ENCODE results near the gene FLII. TPM values are rescaled to one million over a fixed set of nuclear protein-coding genes. Genes with fewer than 3 reads are reported as not detected.
"Not testable (repeated sequence)": the region's sequence is repeated elsewhere in the genome, so short reads cannot be mapped to it uniquely, and the experiment has no call there.

Gene FLII
- 294 TPM for total RNA-seq
- long read RNA-seq, full-length matches to known transcripts, result 69 of 359 reads
- long read RNA-seq, partial matches to known transcripts, result 108 of 359 reads
- long read RNA-seq, other reads (novel, unspliced or antisense), result 182 of 359 reads

DNA sequence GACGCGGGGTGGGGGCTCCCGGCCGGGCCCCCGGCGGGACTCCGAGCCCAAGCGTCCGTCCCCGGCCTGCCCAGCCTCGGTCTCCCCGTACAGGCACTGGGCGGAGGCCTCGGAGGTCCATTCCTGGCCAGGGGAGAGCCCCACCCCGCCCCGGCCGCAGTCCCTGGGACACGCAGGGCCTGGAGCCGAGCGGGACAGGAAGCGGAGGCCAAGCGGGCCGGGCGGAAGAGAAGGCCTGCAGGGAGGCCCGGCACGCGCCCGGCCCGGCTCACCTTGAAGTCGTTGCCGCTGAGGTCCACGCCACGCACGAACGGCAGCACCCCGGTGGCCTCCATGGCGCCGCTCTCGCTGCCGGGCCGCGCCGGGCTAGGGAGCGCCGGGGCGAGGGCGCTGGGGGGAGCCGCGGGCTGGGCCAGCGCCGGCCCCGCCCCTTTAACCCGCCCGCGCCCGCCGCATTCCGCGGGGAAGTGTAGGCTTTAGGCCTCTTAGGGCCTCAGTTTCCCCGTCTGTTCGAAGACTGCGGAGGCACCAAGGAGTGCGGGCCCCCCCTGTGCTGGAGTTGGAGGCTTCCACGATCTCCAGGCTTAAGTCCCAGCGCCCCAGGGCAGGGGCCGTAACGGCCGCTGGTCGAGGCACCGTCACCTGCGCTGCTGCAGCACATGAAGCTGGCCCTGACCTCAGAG, at the start of gene FLII:
FLII (minus strand) TSS at position 383 of the 683 bp plus-strand sequence; CDS start at position 335, 48 bp downstream.
- no peak for DNase-seq (ENCODE audit: low spot score)
- intact Hi-C loops (cut with DNase I), result no loop called here

DNA sequence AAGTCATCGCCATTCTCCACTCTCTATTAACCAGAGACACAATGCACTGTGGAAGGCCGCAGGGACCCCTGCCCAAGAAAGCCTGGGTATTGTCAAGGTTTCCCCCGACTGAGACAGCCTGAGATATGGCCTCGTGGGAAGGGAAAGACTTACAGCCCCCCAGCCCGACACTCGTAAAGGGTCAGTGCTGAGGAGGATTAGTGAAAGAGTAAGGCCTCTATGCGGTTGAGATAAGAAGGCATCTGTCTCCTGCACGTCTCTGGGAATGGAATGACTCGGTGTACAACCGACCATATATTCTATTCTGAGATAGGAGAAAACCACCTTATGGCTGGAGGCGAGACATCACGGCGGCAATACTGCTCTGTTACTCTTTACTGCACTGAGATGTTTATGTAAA, 44.7 kb upstream of the FLII start:
- intact Hi-C loops (cut with DNase I), result not testable (repeated sequence)

DNA sequence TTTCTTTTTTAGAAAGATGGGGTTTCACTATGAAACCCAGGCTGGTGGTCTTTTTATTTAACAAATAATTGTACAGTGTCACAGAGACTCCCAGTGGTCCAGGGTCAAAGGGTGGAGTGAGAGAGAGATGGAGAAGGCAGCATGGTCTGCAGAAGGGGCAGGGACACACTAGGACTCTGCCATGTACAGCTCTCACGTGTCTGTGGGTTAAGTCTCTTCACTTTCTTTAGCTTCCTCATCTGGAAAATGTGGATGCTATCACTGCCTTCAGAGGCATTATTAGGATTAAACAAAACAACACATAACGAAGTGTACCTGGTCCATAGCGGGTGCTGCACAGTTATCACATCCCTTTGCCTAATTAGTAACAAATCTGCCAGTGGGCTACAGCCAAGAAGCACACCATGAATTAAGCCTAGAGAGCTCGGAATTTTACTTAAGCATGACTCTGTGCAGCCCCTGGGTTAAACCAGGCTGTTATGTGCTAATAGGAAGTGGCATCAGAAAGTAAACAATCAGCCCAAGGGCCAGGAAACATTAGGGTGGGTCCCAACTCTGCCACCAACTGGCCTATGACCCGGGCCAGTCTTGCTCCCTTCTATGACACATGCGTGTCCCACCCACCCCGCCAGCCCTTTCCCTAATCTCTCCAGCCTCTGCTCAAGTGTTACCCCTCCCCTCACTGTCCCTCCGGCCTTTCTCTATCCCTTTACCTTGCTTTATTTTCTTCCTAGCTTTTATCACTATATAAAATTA, 42.4 kb upstream of the FLII start:
- intact Hi-C loops (cut with DNase I), result no loop called here
- no peak for DNase-seq (ENCODE audit: low spot score)

More for the DNA sequence above, 44.7 kb upstream of the FLII start:
- not testable (repeated sequence) for DNase-seq (ENCODE audit: low spot score)

DNA sequence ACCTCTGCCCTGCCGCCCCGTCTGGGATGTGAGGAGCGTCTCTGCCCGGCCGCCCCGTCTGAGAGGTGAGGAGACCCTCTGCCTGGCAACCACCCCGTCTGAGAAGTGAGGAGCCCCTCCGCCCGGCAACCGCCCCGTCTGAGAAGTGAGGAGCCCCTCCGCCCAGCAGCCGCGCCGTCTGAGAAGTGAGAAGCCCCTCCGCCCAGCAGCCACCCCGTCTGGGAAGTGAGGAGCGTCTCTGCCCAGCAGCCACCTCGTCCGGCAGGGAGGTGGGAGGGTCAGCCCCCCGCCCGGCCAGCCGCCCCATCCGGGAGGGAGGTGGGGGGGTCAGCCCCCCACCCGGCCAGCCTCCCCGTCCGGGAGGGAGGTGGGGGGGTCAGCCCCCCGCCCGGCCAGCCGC, 39.5 kb upstream of the FLII start:
- DNase-seq (ENCODE audit: low spot score); intact Hi-C loops (cut with DNase I): not testable (repeated sequence)

DNA sequence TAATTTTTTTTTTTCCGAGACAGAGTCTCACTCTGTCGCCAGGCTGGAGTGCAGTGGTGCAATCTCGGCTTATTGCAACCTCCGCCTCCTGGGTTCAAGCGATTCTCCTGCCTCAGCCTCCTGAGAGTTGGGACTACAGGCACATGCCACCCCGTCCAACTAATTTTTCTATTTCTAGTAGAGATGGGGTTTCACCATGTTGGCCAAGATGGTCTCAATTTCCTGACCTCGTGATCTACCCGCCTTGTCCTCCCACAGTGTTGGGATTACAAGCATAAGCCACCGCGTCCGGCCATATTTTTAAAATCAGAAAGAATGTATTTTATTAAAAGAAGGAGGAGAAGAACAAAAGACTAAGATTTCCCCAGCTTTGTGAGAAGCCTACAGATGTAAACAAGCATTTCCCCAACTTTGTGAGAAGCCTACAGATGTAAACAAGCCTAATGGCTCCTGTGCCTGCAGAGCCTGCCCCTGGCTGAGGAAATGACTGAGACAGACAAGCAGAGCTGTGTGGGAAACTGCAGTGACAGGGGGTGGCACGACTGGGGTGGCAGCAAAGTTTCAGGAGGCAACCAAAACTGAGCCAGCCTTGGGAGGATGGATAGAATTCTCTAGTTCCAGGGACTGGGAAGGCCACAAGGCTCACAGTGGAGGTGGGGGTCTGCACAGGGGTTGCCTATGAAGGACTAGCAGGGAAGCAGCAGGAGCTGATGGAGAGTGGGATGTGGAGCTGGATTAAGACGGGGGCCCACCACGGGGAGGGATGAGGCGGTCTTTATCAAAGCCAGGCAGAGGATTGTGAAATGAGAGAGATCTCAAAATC, 33.4 kb upstream of the FLII start:
- intact Hi-C loops (cut with DNase I), result no loop called here
- DNase-seq (ENCODE audit: low spot score), result no peak

DNA sequence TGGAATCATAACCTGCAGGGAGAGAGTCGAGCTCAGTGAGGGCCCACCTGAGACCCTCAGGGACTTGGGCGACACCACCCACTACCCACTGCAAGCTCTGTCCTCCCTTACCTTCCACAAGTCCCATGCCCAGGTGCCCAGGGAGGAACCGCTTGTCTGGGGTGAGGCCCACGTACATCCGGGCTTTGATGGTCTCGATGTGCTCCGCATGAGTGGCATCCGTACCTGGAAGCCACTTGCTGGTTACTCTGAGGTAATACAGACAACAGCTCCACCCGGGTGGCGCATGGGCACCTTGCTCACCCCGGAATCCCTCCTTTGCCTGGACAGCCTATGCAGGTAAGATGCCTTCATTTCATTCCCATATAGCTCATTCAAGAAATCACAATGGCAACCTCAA, 26.8 kb upstream of the FLII start:
- intact Hi-C loops (cut with DNase I), result no loop called here
- DNase-seq (ENCODE audit: low spot score), result no peak

DNA sequence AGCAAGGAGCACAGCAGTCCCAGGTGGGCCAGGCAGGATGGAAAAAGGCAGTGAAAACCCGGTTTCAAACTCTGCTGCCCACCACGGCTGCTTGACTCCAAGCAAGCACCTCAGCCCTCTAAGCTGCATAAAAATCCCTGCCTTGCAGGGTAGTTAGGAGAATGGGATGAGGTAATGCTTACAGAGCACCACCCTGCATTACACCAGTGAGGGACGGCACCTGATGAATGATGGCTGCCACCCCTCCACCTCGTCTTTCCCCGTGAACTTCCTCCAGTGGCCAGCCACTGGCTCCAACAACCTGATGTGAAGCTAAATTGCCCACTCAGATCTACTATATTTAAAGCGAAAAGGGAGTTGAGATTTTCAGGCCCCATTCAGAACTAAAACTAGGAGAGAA, 23.2 kb upstream of the FLII start:
- intact Hi-C loops (cut with DNase I), result no loop called here
- DNase-seq (ENCODE audit: low spot score), result no peak

DNA sequence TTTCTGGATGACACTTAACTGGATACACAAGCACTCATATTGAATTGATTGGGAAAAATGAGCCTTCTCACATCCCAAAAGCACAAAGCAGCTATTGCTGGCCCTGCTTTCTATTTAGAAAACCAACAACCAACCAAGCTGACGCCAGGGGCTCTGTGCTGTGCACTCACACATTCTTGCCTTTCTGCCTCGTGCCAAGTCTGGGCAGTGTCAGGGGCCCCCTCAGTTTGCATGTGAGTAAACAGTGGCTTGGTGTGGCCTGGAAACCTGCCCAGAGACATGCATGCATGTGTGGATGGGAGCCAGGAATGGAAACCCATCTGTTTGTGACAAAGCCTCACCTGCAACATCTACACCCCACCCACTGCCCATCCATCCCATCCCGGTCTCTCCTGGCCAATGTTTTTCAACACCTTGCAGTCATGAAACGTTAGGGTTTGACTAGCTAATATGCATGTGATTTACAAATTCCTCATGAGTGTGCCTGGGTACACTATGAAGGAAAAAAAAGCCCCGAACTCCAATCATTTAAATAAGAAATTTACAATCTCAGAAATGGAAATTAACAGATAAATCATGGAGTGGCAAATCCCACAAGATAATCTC, 22.3 kb upstream of the FLII start:
- intact Hi-C loops (cut with DNase I), result no loop called here
- no peak for DNase-seq (ENCODE audit: low spot score)

DNA sequence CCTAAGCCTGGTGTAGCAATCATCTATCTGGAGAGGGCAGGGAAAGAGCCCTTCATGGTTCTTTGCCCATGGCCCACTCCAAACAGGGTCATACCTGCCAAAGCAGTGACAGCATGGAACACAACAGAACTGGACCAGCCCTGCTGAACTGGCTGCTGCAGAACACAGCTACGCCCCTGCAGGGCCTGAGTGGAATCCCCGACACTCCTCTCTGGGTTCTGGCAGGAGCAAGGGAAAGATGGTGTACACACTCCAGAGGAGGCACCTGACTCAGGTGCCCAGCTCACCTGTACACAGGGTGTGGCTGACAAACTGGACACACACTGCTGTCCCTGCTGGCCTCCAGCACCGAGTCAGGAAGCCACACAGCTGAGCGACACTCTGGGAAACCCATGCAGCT, 21.7 kb upstream of the FLII start:
- no peak for DNase-seq (ENCODE audit: low spot score)
- intact Hi-C loops (cut with DNase I), result no loop called here

DNA sequence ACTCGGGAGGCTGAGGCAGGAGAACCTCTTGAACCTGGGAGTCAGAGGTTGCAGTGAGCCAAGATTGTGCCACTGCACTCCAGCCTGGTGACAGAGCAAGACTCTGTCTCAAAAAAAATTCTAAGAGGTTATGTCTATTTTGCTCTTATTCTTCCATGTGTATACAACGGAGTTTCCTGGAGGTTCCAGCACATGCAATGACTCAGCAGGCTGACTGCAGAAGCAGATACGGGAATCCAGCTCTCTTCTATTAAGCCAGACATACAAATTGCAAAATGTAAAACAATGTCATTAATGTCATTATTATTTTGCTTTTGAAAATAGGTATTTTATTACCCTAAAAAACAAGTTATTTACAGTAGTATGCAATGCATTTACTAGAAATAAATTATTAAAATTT, 20.3 kb upstream of the FLII start:
- intact Hi-C loops (cut with DNase I), result no loop called here
- no peak for DNase-seq (ENCODE audit: low spot score)

DNA sequence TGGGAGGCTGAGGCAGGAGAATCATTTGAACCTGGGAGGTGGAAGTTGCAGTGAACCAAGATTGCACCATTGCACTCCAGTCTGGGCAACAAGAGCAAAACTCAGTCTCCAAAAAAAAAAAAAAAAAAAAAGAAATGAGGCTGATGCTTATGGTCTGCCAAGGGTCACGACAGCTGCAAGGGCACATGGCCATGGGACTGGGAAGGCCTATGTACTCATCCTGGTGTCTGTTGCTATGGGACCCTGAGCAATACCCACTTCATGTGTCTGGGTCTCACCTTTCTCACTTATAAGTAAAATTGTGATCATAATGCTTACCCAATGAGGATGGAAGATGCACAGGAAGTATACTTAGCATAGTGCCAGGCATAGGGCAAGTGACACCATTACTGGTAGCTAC, 18.5 kb upstream of the FLII start:
- intact Hi-C loops (cut with DNase I), result no loop called here
- DNase-seq (ENCODE audit: low spot score), result no peak

DNA sequence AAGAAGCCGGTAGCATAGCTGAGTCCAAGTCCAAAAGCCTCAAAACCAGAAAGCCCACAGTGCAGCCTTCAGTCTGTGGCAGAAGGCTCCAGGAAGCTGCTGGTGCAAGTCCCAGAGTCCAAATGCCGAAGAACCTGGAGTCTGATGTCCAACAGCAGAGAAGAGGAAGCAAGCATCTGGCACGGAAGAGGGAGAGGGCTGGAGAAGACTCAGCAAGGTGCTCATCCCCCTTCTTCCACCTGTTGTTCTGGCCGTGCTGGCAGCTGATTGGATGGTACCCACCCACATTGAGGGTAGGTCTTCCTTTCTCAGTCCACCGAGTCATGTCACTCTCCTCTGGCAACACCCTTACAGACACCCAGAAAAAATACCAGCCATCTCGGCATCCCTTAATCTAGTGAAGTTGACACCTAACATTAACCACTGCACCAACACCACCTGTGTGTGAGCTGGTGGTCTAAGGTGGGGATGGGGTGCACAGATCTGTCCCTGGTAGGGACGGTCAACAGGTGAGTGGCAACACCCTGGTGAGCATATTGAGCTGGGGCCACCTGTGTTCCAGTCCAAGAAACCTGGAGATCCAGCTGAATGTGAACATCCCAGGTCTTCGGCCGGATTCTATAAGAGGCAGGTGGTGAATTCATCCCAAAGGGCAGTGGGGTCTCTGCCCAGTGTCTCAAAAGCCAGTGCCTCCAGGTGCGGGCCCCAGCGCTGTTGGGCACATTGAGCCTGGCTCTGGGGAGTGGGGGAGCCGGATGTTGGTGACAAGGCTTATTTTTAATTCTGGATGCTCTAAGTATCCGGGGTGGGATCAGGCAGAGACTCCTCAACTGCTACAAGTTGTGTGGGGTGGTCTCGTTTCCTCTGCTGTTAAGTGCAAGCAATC, 11.8 kb upstream of the FLII start:
- no peak for DNase-seq (ENCODE audit: low spot score)
- intact Hi-C loops (cut with DNase I), result no loop called here

DNA sequence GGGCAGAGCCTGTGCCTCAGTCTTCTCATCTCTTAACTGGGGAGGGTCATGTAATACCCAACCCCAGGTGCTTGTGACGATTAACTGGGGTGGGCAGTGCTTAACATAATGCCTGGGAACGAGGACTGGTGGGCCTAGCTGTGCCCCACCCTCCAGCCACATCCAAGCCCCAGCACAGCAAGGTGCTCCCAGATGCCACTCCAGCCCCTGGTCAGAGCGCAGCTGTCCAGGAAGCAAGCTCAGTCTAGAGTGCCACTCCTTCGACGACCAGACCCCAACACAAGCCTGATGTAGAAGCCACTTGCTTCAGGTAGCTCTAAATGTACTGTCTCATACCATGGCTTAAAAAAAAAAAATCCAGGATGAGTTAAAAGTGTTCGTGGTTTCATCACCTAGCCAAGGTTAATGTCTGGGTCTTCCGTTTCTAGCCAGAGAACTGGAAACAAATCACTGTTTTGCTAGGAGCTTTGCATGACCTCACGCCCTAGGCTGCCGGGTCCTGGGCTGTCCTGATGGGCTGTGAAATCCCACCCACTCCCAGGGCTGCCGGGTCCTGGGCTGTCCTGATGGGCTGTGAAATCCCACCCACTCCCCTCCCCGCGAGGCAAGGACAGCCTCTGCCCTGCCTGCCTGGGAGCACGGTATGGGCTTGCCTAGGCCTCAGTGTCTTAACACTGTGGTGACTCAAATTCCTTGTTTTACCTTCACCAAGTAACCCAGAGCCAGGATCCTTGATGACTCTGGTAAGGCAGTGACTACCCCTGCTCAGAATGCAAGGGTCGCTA, 9.6 kb upstream of the FLII start:
- DNase-seq (ENCODE audit: low spot score), result no peak
- intact Hi-C loops (cut with DNase I), result no loop called here

DNA sequence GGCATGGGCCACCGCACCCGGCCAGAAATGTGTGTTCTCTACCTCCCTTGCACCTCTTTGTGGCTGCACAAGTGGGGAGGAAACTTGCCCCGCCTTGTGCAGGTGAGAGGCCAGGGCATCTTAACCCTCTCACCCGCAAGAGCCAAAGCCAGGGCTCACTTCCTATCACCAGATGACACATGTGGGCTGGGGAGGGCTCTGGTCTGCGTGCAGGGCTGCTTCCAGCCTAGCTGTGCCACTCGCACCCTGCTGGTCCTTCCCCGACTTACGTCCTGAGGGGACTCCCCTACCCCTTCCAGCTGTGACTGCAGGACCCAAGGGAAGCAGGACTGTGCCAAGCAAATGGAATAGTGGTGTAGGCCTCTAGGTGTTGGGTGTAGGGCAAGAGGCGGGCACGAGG, 8.8 kb upstream of the FLII start:
- intact Hi-C loops (cut with DNase I), result no loop called here
- DNase-seq (ENCODE audit: low spot score), result no peak

DNA sequence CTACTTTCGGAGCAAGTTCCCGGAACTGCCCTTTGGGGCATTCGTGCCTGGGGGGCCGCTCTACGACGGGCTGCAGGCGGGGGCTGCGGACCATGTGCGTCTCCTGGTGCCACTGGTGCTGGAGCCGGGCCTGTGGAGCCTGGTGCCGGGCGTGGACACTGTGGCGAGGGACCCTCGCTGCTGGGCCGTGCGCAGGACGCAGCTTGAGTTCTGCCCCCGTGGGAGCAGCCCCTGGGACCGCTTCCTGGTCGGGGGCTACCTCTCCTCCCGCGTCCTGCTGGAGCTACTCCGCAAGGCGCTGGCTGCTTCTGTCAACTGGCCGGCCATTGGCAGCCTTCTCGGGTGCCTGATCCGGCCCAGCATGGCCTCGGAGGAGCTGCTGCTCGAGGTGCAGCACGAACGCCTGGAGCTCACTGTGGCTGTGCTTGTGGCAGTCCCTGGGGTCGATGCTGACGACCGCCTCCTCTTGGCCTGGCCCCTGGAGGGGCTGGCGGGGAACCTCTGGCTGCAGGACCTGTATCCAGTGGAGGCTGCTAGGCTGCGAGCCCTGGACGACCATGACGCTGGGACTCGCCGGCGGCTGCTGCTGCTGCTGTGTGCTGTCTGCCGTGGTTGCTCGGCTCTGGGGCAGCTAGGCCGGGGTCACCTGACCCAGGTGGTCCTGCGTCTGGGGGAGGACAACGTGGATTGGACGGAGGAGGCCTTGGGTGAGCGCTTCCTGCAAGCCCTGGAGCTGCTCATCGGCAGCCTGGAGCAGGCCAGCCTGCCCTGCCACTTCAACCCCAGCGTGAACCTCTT, 5.5 kb upstream of the FLII start:
- intact Hi-C loops (cut with DNase I), result no loop called here

DNA sequence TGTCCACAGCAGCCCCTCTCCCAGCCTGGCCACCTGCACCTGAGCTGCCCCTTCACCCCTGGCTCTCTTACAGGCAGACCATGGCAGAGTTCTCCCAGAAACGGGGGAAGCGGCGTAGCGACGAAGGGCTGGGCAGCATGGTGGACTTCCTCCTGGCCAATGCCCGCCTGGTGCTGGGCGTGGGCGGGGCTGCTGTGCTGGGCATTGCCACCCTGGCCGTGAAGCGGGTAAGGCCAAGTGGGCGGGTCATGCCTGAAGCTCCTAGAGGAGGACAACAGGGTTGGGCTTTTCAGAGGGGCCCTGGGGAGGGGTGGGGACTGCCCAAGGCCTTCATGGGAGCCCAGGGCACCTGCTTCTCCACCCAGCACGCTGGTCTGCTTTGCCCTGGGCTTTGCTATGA, 4.1 kb upstream of the FLII start:
- intact Hi-C loops (cut with DNase I), result no loop called here
- DNase-seq (ENCODE audit: low spot score), result no peak

More for the DNA sequence above, 5.5 kb upstream of the FLII start:
- no peak for DNase-seq (ENCODE audit: low spot score)

DNA sequence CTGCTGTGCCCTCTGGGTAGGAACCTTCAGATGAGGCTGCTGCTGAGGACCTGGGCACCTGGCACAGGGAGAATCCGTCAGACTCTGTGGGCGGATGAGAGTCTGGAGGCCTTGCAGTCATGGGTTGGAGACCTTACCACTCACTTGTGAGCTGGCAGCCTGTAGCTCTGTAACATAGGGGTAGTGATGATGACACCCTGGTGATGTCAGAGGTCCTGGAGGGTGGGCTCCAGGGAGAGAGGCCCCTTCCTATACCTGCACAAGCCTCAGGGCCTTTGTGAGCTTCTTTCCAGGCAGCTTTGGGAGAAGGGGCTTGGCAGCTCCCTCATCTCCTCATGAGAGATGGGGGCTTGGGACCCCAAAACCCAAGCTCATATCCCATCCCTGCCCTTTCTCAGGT, 3.6 kb upstream of the FLII start:
- intact Hi-C loops (cut with DNase I), result no loop called here
- DNase-seq (ENCODE audit: low spot score), result no peak
